Measurements from ENCODE around the gene LPAR1. TPM values are rescaled to one million over a fixed set of nuclear protein-coding genes. Genes with fewer than 3 reads are reported as not detected.

The LPAR1 gene
- polyA plus RNA-seq, 1 experiment: 581 TPM

GRCh38 chr9:110898358-110898757 is 139.9 kb downstream of the LPAR1 start:
- CTCF ChIA-PET: interaction anchor here (0.5 to 1.2 kb wide), 2 partner anchors 21 to 1894 kb away, joined by 3 to 4 read pairs; no protein-coding TSS in a partner anchor
- TF ChIP-seq CTCF (IDR thresholded peaks at IDR 0.05; ENCODE audit: low read depth, low read length): no peak
- H3K27me3 ChIP-seq (ENCODE audit: control insufficient read depth, insufficient read depth, low read length): no peaks in the 10 kb centered on the region
- H3K9me3 ChIP-seq (ENCODE audit: control insufficient read depth, insufficient read depth, low read length): peaks cover 7% of the 10 kb centered on the region; the same call in 1 of the 2 replicates
- H3K27ac ChIP-seq (ENCODE audit: low read depth, low read length): no peak overlapping the region
- H3K4me3 ChIP-seq (ENCODE audit: low read depth, low read length): no peak overlapping the region
- POLR2A ChIA-PET: no interaction called here
- no peak for DNase-seq (ENCODE audit: low read depth, low spot score)

DNA sequence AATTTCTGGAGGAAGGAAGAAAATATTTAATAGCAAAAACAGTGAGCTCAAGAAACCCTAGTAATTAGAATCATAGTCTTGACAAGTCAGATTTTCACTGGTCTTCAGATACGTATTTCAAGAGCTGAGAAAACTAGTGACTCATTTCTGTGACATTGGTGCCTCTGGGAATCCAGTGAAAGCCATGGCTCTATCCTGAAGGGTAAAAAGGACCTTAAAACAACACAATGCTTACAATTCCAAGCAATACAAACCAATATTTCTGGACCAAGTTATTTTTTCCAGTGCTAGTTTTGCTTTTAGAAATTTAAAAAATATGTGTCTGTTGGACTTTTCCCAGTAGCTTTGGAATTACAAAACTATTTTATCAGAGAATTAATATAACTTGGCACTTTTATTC is 140.3 kb downstream of the LPAR1 start:
- ChIA-PET CTCF (interaction anchor here (0.5 to 1.2 kb wide), 2 partner anchors 21 to 1894 kb away, joined by 3 to 4 read pairs; no protein-coding TSS in a partner anchor), POLR2A (no interaction called here)
- Histone ChIP-seq H3K4me3 (ENCODE audit: low read depth, low read length) (no peak overlapping the region), H3K27me3 (ENCODE audit: control insufficient read depth, insufficient read depth, low read length) (no peaks in the 10 kb centered on the region), H3K27ac (ENCODE audit: low read depth, low read length) (no peak overlapping the region), H3K9me3 (ENCODE audit: control insufficient read depth, insufficient read depth, low read length) (peaks cover 7% of the 10 kb centered on the region; the same call in 1 of the 2 replicates)
- DNase-seq (ENCODE audit: low read depth, low spot score): no peak
- no peak for TF ChIP-seq CTCF (IDR thresholded peaks at IDR 0.05; ENCODE audit: low read depth, low read length)

DNA sequence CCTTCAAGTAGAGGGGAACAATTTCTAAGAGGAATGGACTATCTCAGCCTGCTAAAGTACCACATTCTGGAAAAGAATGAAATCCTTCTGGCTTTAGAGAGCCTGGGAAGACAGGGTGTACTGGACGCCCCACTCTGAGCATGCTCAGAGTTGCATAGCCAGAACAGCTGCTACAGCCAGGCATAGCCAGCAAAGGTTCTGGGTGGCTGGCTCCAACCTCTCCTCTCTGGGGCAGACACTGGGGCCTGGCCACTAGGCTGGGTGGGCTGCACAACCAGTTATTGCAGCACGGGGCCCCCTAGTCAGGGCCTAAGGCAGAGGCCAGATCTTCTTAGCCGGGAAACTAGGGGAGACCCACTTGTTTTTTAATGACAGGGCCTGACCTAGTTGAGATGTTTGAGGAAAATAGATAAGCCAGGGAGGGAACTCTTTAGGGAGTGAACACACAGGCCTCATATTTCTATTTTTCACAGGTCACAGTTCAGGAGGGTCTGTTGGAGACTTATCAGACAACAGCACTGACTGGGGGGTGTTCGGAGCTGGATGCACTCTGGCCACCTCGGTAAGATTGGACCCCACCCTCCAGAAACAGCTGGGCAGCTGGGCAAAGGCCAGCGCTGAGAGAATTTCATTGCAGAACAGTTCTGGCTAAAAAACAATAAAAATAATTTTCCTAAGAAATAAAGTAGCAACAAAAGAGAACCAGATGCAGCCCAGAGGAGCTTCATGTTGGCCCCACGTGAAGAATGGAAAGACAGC is 142.9 kb downstream of the LPAR1 start:
- ChIA-PET CTCF (no interaction called here), POLR2A (no interaction called here)
- H3K27me3 ChIP-seq (ENCODE audit: control insufficient read depth, insufficient read depth, low read length): no peaks in the 10 kb centered on the region
- TF ChIP-seq CTCF (IDR thresholded peaks at IDR 0.05; ENCODE audit: low read depth, low read length): no peak
- no peak for DNase-seq (ENCODE audit: low read depth, low spot score)
- no peak overlapping the region for H3K27ac ChIP-seq (ENCODE audit: low read depth, low read length)
- no peaks in the 10 kb centered on the region for H3K9me3 ChIP-seq (ENCODE audit: control insufficient read depth, insufficient read depth, low read length)
- H3K4me3 ChIP-seq (ENCODE audit: low read depth, low read length): no peak overlapping the region

DNA sequence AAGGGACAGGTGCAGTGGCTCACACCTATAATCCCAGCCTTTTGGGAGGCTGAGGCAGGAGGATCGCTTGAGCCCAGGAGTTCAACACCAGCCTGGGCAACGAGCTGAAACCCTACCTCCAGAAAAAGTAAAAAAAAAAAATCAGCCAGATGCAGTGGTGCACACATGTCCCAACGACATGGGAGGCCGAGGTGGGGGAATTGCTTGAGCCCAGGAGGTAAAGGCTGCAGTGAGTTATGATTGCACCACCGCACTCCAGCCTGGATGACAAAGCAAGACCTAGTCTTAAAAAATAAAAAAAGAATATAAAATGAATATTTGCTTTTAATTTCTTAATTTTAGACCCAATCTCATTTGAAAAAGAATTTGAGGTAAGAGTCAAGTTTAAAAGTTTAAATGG is 143.5 kb downstream of the LPAR1 start:
- CTCF ChIA-PET: no interaction called here
- no peaks in the 10 kb centered on the region for H3K27me3 ChIP-seq (ENCODE audit: control insufficient read depth, insufficient read depth, low read length)
- H3K9me3 ChIP-seq (ENCODE audit: control insufficient read depth, insufficient read depth, low read length): no peaks in the 10 kb centered on the region
- H3K4me3 ChIP-seq (ENCODE audit: low read depth, low read length): no peak overlapping the region
- POLR2A ChIA-PET: no interaction called here
- no peak overlapping the region for H3K27ac ChIP-seq (ENCODE audit: low read depth, low read length)
- TF ChIP-seq CTCF (IDR thresholded peaks at IDR 0.05; ENCODE audit: low read depth, low read length): no peak
- DNase-seq (ENCODE audit: low read depth, low spot score): no peak

DNA sequence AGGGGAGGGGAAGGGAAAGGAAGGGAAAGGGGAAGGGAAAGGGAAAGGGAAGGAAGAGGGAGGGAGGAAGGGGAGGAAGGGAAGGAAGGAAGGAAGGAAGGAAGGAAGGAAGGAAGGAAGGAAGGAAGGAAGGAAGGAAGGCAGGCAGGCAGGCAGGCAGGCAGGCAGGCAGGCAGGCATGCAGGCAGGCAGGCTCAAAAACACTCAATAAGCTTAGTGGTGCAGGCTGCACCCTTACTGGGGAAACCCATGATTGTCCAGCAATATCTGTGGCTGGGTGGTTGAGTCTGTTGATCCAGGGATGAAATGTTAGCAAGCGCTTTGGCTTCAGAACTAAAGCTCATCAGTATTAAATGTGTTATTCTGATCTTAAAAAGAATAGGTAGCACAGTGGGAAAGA is 145.6 kb downstream of the LPAR1 start:
- no peak for DNase-seq (ENCODE audit: low read depth, low spot score)
- no peak overlapping the region for H3K27ac ChIP-seq (ENCODE audit: low read depth, low read length)
- ChIA-PET POLR2A (no interaction called here), CTCF (no interaction called here)
- H3K27me3 ChIP-seq (ENCODE audit: control insufficient read depth, insufficient read depth, low read length): no peaks in the 10 kb centered on the region
- TF ChIP-seq CTCF (IDR thresholded peaks at IDR 0.05; ENCODE audit: low read depth, low read length): no peak
- H3K9me3 ChIP-seq (ENCODE audit: control insufficient read depth, insufficient read depth, low read length): no peaks in the 10 kb centered on the region
- no peak overlapping the region for H3K4me3 ChIP-seq (ENCODE audit: low read depth, low read length)

Data from AG04450 (cell line).